SK-N-SH (cell line): ENCODE data around the gene CCM2.

Experiments
- CTCF ChIP-seq: fragments of 200-600 bp; sonication (generic); IDR thresholded peaks from 2 replicates; pipeline ENCODE4 v1.6.1; 2017; ENCODE audit warnings: antibody characterized with exemption, mild to moderate bottlenecking, moderate library complexity
- POLR2AphosphoS5 ChIP-seq: IDR thresholded peaks from 2 replicates; pipeline ENCODE4 v1.6.1; 2012; ENCODE audit warnings: low read depth, low read length

GRCh38 chr7:45122975-45123860 lies 123.2 kb downstream of the CCM2 start:
- TF ChIP-seq CTCF (no peak), POLR2AphosphoS5 (no peak)
